CD4-positive, alpha-beta T cell treated with Interferon gamma for 1 hour (primary cell): Measurements from ENCODE around the gene FAM234A.
A peak's percentile ranks its signal among the peaks of the same experiment; 100 is the strongest.

ENCODE experiments used
- DNase-seq: peaks from one replicate; pipeline ENCODE4 v3.0.0-alpha.2; 2020

Gene FAM234A

DNA sequence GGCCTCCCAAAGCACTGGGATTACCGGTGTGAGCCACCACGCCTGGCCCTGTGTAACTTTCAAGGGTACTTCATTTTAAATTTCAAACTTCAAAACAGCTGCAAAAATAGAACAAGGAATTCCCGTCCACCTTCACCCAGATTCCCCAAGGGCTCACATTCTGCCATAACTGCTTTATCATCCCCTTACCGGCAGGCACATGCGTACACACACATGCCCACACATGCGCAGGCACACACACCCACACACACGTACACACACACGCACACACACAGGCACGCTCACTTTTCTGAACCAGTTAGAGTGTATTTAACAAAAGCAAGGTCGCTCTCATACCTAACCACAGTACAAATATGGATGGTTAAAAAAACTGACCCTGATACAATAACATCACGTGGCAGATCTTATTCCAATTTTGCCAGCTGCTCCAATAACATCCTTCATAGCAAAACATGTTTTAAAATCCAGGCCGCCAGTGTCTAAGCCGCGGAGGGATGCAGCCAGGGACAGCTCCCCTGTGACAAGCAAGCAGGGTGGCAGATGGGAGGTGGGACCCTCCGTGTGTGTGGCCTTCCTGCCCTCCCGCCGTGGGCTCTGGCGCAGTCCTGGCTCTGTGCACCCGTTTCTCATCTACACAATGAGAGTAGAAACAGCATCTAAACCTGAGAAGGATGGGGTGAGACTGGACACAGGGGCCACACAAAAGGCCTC lies 71.5 kb downstream of the FAM234A start:
- no peak for DNase-seq

DNA sequence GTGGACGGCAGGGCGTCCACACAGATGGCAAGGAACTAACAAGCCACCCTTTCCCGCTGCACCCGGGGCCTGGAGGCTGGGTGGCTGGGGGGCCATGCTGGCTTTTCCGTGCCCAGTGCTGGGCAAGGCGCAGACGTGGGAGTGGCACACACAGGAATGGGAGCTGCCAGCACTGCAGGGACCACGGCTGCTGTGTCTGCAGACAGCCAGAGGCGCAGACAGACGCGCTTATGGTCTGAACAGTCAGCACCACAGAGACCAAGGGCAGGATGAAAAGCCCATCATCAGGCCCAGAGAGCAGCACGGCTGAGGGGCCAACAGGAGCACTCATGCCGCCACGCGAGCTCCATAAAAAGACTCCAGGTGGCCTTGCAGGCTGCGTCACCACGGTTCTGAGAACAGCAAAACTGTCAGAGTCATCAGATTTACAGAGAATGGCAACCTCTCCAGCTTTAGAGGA lies 72.3 kb downstream of the FAM234A start:
- DNase-seq = no peak

DNA sequence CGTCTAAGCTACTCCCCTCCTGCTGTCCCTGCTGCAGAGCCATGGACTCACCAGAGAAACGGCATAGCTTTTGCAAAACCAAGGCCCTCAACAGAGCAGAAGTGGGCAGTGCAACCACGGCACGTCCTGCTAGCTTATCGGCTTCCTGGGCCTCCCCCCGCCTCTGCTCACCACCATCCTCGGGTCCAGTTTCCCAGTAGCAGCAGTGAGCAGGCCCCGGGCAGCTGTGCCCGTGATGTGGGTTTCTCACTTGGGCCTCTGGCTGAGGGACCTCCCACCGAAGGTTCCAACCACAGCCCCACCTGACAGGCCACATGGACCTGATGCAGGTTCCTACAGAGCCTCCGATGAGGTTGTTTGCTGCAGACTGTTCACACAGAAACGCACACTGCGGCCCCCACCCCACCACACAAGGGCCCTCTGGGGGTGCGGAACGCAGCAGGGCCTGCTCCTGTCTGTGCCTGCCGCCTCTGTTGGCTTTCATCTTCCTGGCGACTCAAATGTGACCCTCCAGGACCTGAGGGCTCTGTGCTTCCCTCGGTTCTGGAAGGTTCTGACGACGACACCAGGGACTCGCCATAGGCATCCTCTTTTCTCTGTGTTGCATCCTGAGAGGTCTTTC lies 73.2 kb downstream of the FAM234A start:
- DNase-seq = no peak

GRCh38 chr16:309476-309875 lies 74.9 kb downstream of the FAM234A start:
- DNase-seq = peak; percentile 16

GRCh38 chr16:311725-312124 lies 77.1 kb downstream of the FAM234A start:
- DNase-seq = no peak

GRCh38 chr16:314351-314750 lies 79.7 kb downstream of the FAM234A start:
- no peak for DNase-seq

DNA sequence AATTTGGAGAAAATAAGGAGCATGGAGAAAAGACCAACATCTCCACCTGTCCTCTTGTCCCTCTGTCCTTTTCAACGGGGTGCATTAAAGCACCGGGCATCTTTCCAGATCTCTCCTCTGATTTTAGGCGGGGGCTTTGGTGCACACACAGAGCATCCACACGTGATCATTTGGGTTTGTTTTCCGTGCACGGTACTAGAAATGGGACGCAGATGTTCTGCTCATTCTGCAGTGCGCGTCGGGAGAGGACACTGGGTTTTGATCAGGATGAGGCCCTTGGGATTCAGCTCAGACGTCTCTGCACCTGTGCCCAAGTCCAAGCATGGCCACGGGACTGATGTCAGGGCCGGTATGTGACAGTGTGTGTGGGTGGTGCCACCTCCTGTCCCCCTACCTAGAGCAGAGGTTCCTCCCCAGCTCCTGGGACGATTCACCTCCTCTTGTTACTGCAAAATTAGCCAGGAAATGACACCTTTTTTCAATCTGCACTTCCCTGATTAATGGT lies 80.2 kb downstream of the FAM234A start:
- no peak for DNase-seq
